Trophoblast cell (in vitro differentiated cells and primary cell): ENCODE measurements around the gene ABCB8.

Source experiments
- DNase-seq, 2 donors: peaks; one replicate each; pipeline ENCODE4 v3.0.0-alpha.2; 2016
- H2AFZ ChIP-seq: 2 replicates; pipeline ENCODE4 v1.6.1; 2013; ENCODE audit warnings: low read length, moderate library complexity, mild to moderate bottlenecking; ENCODE audit not compliant: insufficient read depth, poor library complexity
- H2AK5ac ChIP-seq: 2 replicates; pipeline ENCODE4 v1.6.1; 2013; ENCODE audit warnings: mild to moderate bottlenecking, low read length
- H2BK120ac ChIP-seq: 2 replicates; pipeline ENCODE4 v1.6.1; 2013; ENCODE audit warnings: low read length, mild to moderate bottlenecking, moderate library complexity; ENCODE audit not compliant: insufficient read depth, poor library complexity
- H2BK12ac ChIP-seq: 2 replicates; pipeline ENCODE4 v1.6.1; 2013; ENCODE audit warnings: mild to moderate bottlenecking, low read length, moderate library complexity
- H2BK5ac ChIP-seq: 2 replicates; pipeline ENCODE4 v1.6.1; 2013; ENCODE audit warnings: low read length, low read depth, moderate library complexity, mild to moderate bottlenecking; ENCODE audit not compliant: poor library complexity
- H3K14ac ChIP-seq: 2 replicates; pipeline ENCODE4 v1.6.1; 2013; ENCODE audit warnings: mild to moderate bottlenecking, low read length
- H3K18ac ChIP-seq: 2 replicates; pipeline ENCODE4 v1.6.1; 2013; ENCODE audit warnings: mild to moderate bottlenecking, low read length
- H3K23ac ChIP-seq: 2 replicates; pipeline ENCODE4 v1.6.1; 2013; ENCODE audit warnings: low read length
- H3K27ac ChIP-seq: 2 replicates; pipeline ENCODE4 v1.5.1; 2013; ENCODE audit warnings: low read depth, mild to moderate bottlenecking, inconsistent platforms, low read length, moderate library complexity
- H3K27me3 ChIP-seq: 2 replicates; pipeline ENCODE4 v1.6.1; 2013; ENCODE audit warnings: inconsistent platforms, mild to moderate bottlenecking, low read length, moderate library complexity; ENCODE audit not compliant: insufficient read depth
- H3K36me3 ChIP-seq, 2 experiments: 1 replicate in 1 of 2; 2 replicates in 1 of 2; pipeline ENCODE4 v1.6.1; 2013; ENCODE audit warnings: low read length in 2 of 2, mild to moderate bottlenecking in 2 of 2, moderate library complexity in 1 of 2; ENCODE audit not compliant: insufficient read depth in 2 of 2, control insufficient read depth in 1 of 2
- H3K4ac ChIP-seq: 2 replicates; pipeline ENCODE4 v1.6.1; 2013; ENCODE audit warnings: low read depth, mild to moderate bottlenecking, low read length, moderate library complexity
- H3K4me1 ChIP-seq, 2 experiments: 1 replicate in 1 of 2; 2 replicates in 1 of 2; pipeline ENCODE4 v1.6.1; 2013; ENCODE audit warnings: low read length in 2 of 2, mild to moderate bottlenecking in 2 of 2, moderate library complexity in 1 of 2; ENCODE audit not compliant: insufficient read depth in 2 of 2, control insufficient read depth in 1 of 2
- H3K4me2 ChIP-seq: 2 replicates; pipeline ENCODE4 v1.6.1; 2013; ENCODE audit warnings: inconsistent platforms, mild to moderate bottlenecking, low read length, moderate library complexity
- H3K4me3 ChIP-seq: 2 replicates; pipeline ENCODE4 v1.5.1; 2013; ENCODE audit warnings: mild to moderate bottlenecking, low read depth, low read length, inconsistent platforms
- H3K79me1 ChIP-seq: one replicate; pipeline ENCODE4 v1.6.1; 2013; ENCODE audit warnings: low read length
- H3K79me2 ChIP-seq: 2 replicates; pipeline ENCODE4 v1.6.1; 2013; ENCODE audit warnings: low read length, mild to moderate bottlenecking; ENCODE audit not compliant: control insufficient read depth, insufficient read depth, poor library complexity
- H3K9ac ChIP-seq: 2 replicates; pipeline ENCODE4 v1.6.1; 2013; ENCODE audit warnings: mild to moderate bottlenecking, low read length
- H3K9me3 ChIP-seq: 2 replicates; pipeline ENCODE4 v1.6.1; 2013; ENCODE audit warnings: low read depth, mild to moderate bottlenecking, control low read depth, inconsistent platforms, low read length; ENCODE audit not compliant: insufficient read depth
- H4K12ac ChIP-seq: 2 replicates; pipeline ENCODE4 v1.6.1; 2013; ENCODE audit warnings: low read depth, mild to moderate bottlenecking, low read length, moderate library complexity
- H4K8ac ChIP-seq: 2 replicates; pipeline ENCODE4 v1.6.1; 2013; ENCODE audit warnings: low read depth, mild to moderate bottlenecking, low read length, moderate library complexity
- H4K91ac ChIP-seq: one replicate; pipeline ENCODE4 v1.6.1; 2013; ENCODE audit warnings: low read depth, mild to moderate bottlenecking, low read length, moderate library complexity
- WGBS: extraction: QIAGEN DNeasy Blood & Tissue Kit; methylation state at CpG from one replicate; pipeline ENCODE4 v1.1.7; 2013; ENCODE audit warnings: missing lambda C conversion rate; ENCODE audit not compliant: insufficient read length, insufficient coverage; ENCODE audit errors: extremely low coverage; 5-methylcytosine and 5-hydroxymethylcytosine counted together

ABCB8 gene

GRCh38 chr7:151015967-151016366 lies 12.3 kb upstream of the ABCB8 start:
- DNase-seq: no peak
- no peak overlapping the region for H2BK5ac ChIP-seq
- no peak overlapping the region for H4K8ac ChIP-seq
- H3K18ac ChIP-seq: no peak overlapping the region
- H3K9ac ChIP-seq: no peak overlapping the region
- peaks cover 8% of the 10 kb centered on the region for H3K79me1 ChIP-seq
- no CpG with 5 or more reads among the region's 5 CpGs for WGBS
- no peak overlapping the region for H4K12ac ChIP-seq
- peak overlapping the region; percentile 5 for H3K4me3 ChIP-seq
- no peaks in the 10 kb centered on the region for H3K36me3 ChIP-seq
- peaks cover 4% of the 10 kb centered on the region for H3K9me3 ChIP-seq
- H2AFZ ChIP-seq: no peak overlapping the region
- peaks cover 15% of the 10 kb centered on the region for H3K27me3 ChIP-seq
- H3K4ac ChIP-seq: no peak overlapping the region
- H4K91ac ChIP-seq: no peak overlapping the region
- no peak overlapping the region for H3K14ac ChIP-seq
- no peak overlapping the region for H3K23ac ChIP-seq
- H2AK5ac ChIP-seq: no peak overlapping the region
- H3K4me1 ChIP-seq: peaks cover 33 to 35% of the 10 kb centered on the region in 2 experiments
- no peak overlapping the region for H2BK120ac ChIP-seq
- H2BK12ac ChIP-seq: no peak overlapping the region
- no peak overlapping the region for H3K4me2 ChIP-seq
- H3K79me2 ChIP-seq: no peaks in the 10 kb centered on the region
- no peak overlapping the region for H3K27ac ChIP-seq

GRCh38 chr7:151016505-151016904 lies 11.7 kb upstream of the ABCB8 start:
- no peak for DNase-seq
- H3K9me3 ChIP-seq: peaks cover 4% of the 10 kb centered on the region
- no peak overlapping the region for H2AK5ac ChIP-seq
- H4K8ac ChIP-seq: no peak overlapping the region
- H3K4me3 ChIP-seq: no peak overlapping the region
- H3K4me1 ChIP-seq: peaks cover 33 to 35% of the 10 kb centered on the region in 2 experiments
- H3K14ac ChIP-seq: no peak overlapping the region
- H3K9ac ChIP-seq: no peak overlapping the region
- H3K18ac ChIP-seq: no peak overlapping the region
- H2BK120ac ChIP-seq: no peak overlapping the region
- H3K23ac ChIP-seq: no peak overlapping the region
- H3K4me2 ChIP-seq: no peak overlapping the region
- peak overlapping the region; percentile 3 for H2BK12ac ChIP-seq
- no peak overlapping the region for H2AFZ ChIP-seq
- no peak overlapping the region for H3K27ac ChIP-seq
- peaks cover 8% of the 10 kb centered on the region for H3K79me1 ChIP-seq
- no peak overlapping the region for H4K12ac ChIP-seq
- H3K4ac ChIP-seq: no peak overlapping the region
- no CpG with 5 or more reads among the region's 8 CpGs for WGBS
- H3K79me2 ChIP-seq: no peaks in the 10 kb centered on the region
- peaks cover 15% of the 10 kb centered on the region for H3K27me3 ChIP-seq
- H3K36me3 ChIP-seq: no peaks in the 10 kb centered on the region
- H4K91ac ChIP-seq: no peak overlapping the region
- H2BK5ac ChIP-seq: no peak overlapping the region

GRCh38 chr7:151016942-151017341 lies 11.3 kb upstream of the ABCB8 start:
- H2AK5ac ChIP-seq: no peak overlapping the region
- no peak overlapping the region for H3K4ac ChIP-seq
- peaks cover 8% of the 10 kb centered on the region for H3K79me1 ChIP-seq
- H3K4me1 ChIP-seq: peaks cover 33 to 35% of the 10 kb centered on the region in 2 experiments
- H2BK5ac ChIP-seq: no peak overlapping the region
- H3K9me3 ChIP-seq: peaks cover 4% of the 10 kb centered on the region
- no peak overlapping the region for H2AFZ ChIP-seq
- H3K27me3 ChIP-seq: peaks cover 15% of the 10 kb centered on the region
- no peak overlapping the region for H3K4me3 ChIP-seq
- H3K9ac ChIP-seq: no peak overlapping the region
- no peak for DNase-seq
- no CpG with 5 or more reads among the region's 15 CpGs for WGBS
- no peak overlapping the region for H2BK120ac ChIP-seq
- no peak overlapping the region for H3K23ac ChIP-seq
- no peak overlapping the region for H3K14ac ChIP-seq
- H3K27ac ChIP-seq: no peak overlapping the region
- no peaks in the 10 kb centered on the region for H3K36me3 ChIP-seq
- no peak overlapping the region for H3K4me2 ChIP-seq
- H3K18ac ChIP-seq: no peak overlapping the region
- H4K8ac ChIP-seq: no peak overlapping the region
- H4K91ac ChIP-seq: no peak overlapping the region
- H3K79me2 ChIP-seq: no peaks in the 10 kb centered on the region
- H4K12ac ChIP-seq: no peak overlapping the region
- peak overlapping the region; percentile 3 for H2BK12ac ChIP-seq

GRCh38 chr7:151017370-151017952 lies 10.8 kb upstream of the ABCB8 start:
- no peak overlapping the region for H3K9ac ChIP-seq
- H3K79me1 ChIP-seq: peaks cover 8% of the 10 kb centered on the region
- peak overlapping the region; percentile 17 for H2BK12ac ChIP-seq
- no peak overlapping the region for H3K4me3 ChIP-seq
- H3K4me2 ChIP-seq: no peak overlapping the region
- H3K9me3 ChIP-seq: peaks cover 4% of the 10 kb centered on the region
- no peak overlapping the region for H3K27ac ChIP-seq
- no peak overlapping the region for H4K91ac ChIP-seq
- no peak overlapping the region for H3K14ac ChIP-seq
- H3K79me2 ChIP-seq: no peaks in the 10 kb centered on the region
- no peak overlapping the region for H2BK5ac ChIP-seq
- H3K4ac ChIP-seq: no peak overlapping the region
- H3K27me3 ChIP-seq: peaks cover 15% of the 10 kb centered on the region
- no peak overlapping the region for H2BK120ac ChIP-seq
- peaks cover 29 to 35% of the 10 kb centered on the region in 2 experiments for H3K4me1 ChIP-seq
- no peak overlapping the region for H4K8ac ChIP-seq
- WGBS: no CpG with 5 or more reads among the region's 13 CpGs
- no peak overlapping the region for H2AK5ac ChIP-seq
- DNase-seq: no peak
- no peak overlapping the region for H3K23ac ChIP-seq
- no peaks in the 10 kb centered on the region for H3K36me3 ChIP-seq
- H3K18ac ChIP-seq: no peak overlapping the region
- no peak overlapping the region for H4K12ac ChIP-seq
- no peak overlapping the region for H2AFZ ChIP-seq
